MM.1S (cell line): ENCODE results near the gene DENND1A.
A peak's percentile ranks its signal among the peaks of the same experiment; 100 is the strongest.

Source experiments
- DNase-seq: peaks from one replicate; pipeline ENCODE4 v3.0.0-alpha.2; 2015
- H2AFZ ChIP-seq: fragments of 300-600 bp; sonication (generic); 2 replicates; pipeline ENCODE4 v1.6.0; 2016; ENCODE audit warnings: antibody characterized with exemption, low read length
- H3F3A ChIP-seq: fragments of 300-600 bp; sonication (generic); 2 replicates; pipeline ENCODE4 v1.6.1; 2016; ENCODE audit warnings: mild to moderate bottlenecking, antibody characterized with exemption, low read length, moderate library complexity, mixed read lengths; ENCODE audit not compliant: insufficient read depth
- H3K27ac ChIP-seq: fragments of 300-600 bp; sonication (generic); 2 replicates; pipeline ENCODE4 v1.5.1; 2016; ENCODE audit warnings: mild to moderate bottlenecking, low read length
- H3K27me3 ChIP-seq: fragments of 300-600 bp; sonication (generic); replicated peaks from 2 replicates; pipeline ENCODE4 v1.6.0; 2016; ENCODE audit warnings: low read length; ENCODE audit not compliant: insufficient read depth
- H3K36me3 ChIP-seq: fragments of 300-600 bp; sonication (generic); replicated peaks from 2 replicates; pipeline ENCODE4 v1.6.1; 2016; ENCODE audit warnings: mild to moderate bottlenecking, low read length, mixed read lengths; ENCODE audit not compliant: insufficient read depth
- H3K4me1 ChIP-seq: fragments of 300-600 bp; sonication (generic); 2 replicates; pipeline ENCODE4 v1.6.1; 2016; ENCODE audit warnings: low read length, mixed read lengths
- H3K4me2 ChIP-seq: fragments of 300-600 bp; sonication (generic); 2 replicates; pipeline ENCODE4 v1.6.0; 2016; ENCODE audit warnings: low read depth, low read length
- H3K4me3 ChIP-seq: fragments of 300-600 bp; sonication (generic); 2 replicates; pipeline ENCODE4 v1.5.1; 2016; ENCODE audit warnings: low read length, mixed read lengths
- H3K79me2 ChIP-seq: fragments of 300-600 bp; sonication (generic); 2 replicates; pipeline ENCODE4 v1.6.1; 2016; ENCODE audit warnings: mixed run types, low read length, mixed read lengths
- H3K9ac ChIP-seq: fragments of 300-600 bp; sonication (generic); 2 replicates; pipeline ENCODE4 v1.6.1; 2016; ENCODE audit warnings: low read length, mixed read lengths
- H3K9me2 ChIP-seq: fragments of 300-600 bp; sonication (generic); replicated peaks from 2 replicates; pipeline ENCODE4 v1.6.1; 2016; ENCODE audit warnings: mild to moderate bottlenecking, low read length, mixed read lengths; ENCODE audit not compliant: insufficient read depth
- H3K9me3 ChIP-seq: fragments of 300-600 bp; sonication (generic); replicated peaks from 2 replicates; pipeline ENCODE4 v1.6.1; 2016; ENCODE audit warnings: mild to moderate bottlenecking, low read length, mixed read lengths; ENCODE audit not compliant: insufficient read depth
- H4K20me1 ChIP-seq: fragments of 300-600 bp; sonication (generic); 2 replicates; pipeline ENCODE4 v1.6.1; 2016; ENCODE audit warnings: mild to moderate bottlenecking, low read length, moderate library complexity, mixed read lengths; ENCODE audit not compliant: insufficient read depth
- EZH2 ChIP-seq: fragments of 300-600 bp; sonication (generic); optimal IDR thresholded peaks from 2 replicates; pipeline ENCODE3; 2017; ENCODE audit warnings: low read depth, mild to moderate bottlenecking, antibody characterized with exemption, low read length, mixed read lengths
- EZH2phosphoT487 ChIP-seq: fragments of 300-600 bp; sonication (generic); IDR thresholded peaks from 2 replicates; pipeline ENCODE4 v1.6.1; 2018; ENCODE audit warnings: antibody characterized with exemption, low read length
- TF ChIP-seq, protein P1 (sequence below): fragments of 300-600 bp; sonication (generic); IDR thresholded peaks from 2 replicates; pipeline ENCODE4 v1.5.1; 2016; ENCODE audit warnings: antibody characterized with exemption, low read length, mixed read lengths

Gene DENND1A

GRCh38 chr9:123846966-123847365, 83.0 kb downstream of the DENND1A start:
- Histone ChIP-seq H4K20me1 (no peaks in the 10 kb centered on the region), H3K36me3 (no peaks in the 10 kb centered on the region), H3K9ac (no peak overlapping the region), H3K27me3 (no peaks in the 10 kb centered on the region), H3K4me1 (no peaks in the 10 kb centered on the region), H3F3A (no peaks in the 10 kb centered on the region), H3K9me3 (no peaks in the 10 kb centered on the region), H3K4me2 (no peak overlapping the region), H3K9me2 (no peaks in the 10 kb centered on the region), H2AFZ (no peak overlapping the region), H3K4me3 (no peak overlapping the region), H3K79me2 (0 out of 2 replicates have a peak, but pooled peaks cover 4% of the 10 kb centered on the region), H3K27ac (no peak overlapping the region)
- TF ChIP-seq EZH2phosphoT487 (no peak), EZH2 (no peak)
- TF ChIP-seq, protein P1, sequence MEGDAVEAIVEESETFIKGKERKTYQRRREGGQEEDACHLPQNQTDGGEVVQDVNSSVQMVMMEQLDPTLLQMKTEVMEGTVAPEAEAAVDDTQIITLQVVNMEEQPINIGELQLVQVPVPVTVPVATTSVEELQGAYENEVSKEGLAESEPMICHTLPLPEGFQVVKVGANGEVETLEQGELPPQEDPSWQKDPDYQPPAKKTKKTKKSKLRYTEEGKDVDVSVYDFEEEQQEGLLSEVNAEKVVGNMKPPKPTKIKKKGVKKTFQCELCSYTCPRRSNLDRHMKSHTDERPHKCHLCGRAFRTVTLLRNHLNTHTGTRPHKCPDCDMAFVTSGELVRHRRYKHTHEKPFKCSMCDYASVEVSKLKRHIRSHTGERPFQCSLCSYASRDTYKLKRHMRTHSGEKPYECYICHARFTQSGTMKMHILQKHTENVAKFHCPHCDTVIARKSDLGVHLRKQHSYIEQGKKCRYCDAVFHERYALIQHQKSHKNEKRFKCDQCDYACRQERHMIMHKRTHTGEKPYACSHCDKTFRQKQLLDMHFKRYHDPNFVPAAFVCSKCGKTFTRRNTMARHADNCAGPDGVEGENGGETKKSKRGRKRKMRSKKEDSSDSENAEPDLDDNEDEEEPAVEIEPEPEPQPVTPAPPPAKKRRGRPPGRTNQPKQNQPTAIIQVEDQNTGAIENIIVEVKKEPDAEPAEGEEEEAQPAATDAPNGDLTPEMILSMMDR, result no peak
- DNase-seq, result no peak

GRCh38 chr9:123843703-123844102, 86.2 kb downstream of the DENND1A start:
- no peak for TF ChIP-seq EZH2
- TF ChIP-seq, protein P1, result no peak
- TF ChIP-seq EZH2phosphoT487, result no peak
- Histone ChIP-seq H3K9ac (no peak overlapping the region), H3K4me1 (no peaks in the 10 kb centered on the region), H3K9me2 (no peaks in the 10 kb centered on the region), H3K27ac (no peak overlapping the region), H4K20me1 (no peaks in the 10 kb centered on the region), H3F3A (no peaks in the 10 kb centered on the region), H3K79me2 (0 out of 2 replicates have a peak, but pooled peaks cover 4% of the 10 kb centered on the region), H3K4me3 (no peak overlapping the region), H3K27me3 (no peaks in the 10 kb centered on the region), H3K36me3 (no peaks in the 10 kb centered on the region), H3K4me2 (no peak overlapping the region), H2AFZ (no peak overlapping the region), H3K9me3 (no peaks in the 10 kb centered on the region)
- no peak for DNase-seq

GRCh38 chr9:123835821-123836220, 94.1 kb downstream of the DENND1A start:
- no peak for DNase-seq
- H3K9me2 ChIP-seq, result no peaks in the 10 kb centered on the region
- TF ChIP-seq EZH2phosphoT487 (no peak), EZH2 (no peak)
- TF ChIP-seq, protein P1, result no peak
- peaks cover 14% of the 10 kb centered on the region for H3K79me2 ChIP-seq
- H3K4me2 ChIP-seq, result peak overlapping the region; percentile 58; the same call in 1 of the 2 replicates
- H3K9ac ChIP-seq, result no peak overlapping the region
- no peaks in the 10 kb centered on the region for H4K20me1 ChIP-seq
- no peaks in the 10 kb centered on the region for H3K36me3 ChIP-seq
- 0 out of 2 replicates have a peak overlapping the region, but pooled peaks have one; percentile 18 for H3K4me3 ChIP-seq
- no peak overlapping the region for H3K27ac ChIP-seq
- no peak overlapping the region for H2AFZ ChIP-seq
- H3K4me1 ChIP-seq, result peaks cover 18% of the 10 kb centered on the region
- H3K9me3 ChIP-seq, result no peaks in the 10 kb centered on the region
- no peaks in the 10 kb centered on the region for H3K27me3 ChIP-seq
- H3F3A ChIP-seq, result no peaks in the 10 kb centered on the region
